Measurements from ENCODE around the gene ETV3L.

Gene ETV3L
- 0 reads per million in 2 donors for total RNA-seq

DNA sequence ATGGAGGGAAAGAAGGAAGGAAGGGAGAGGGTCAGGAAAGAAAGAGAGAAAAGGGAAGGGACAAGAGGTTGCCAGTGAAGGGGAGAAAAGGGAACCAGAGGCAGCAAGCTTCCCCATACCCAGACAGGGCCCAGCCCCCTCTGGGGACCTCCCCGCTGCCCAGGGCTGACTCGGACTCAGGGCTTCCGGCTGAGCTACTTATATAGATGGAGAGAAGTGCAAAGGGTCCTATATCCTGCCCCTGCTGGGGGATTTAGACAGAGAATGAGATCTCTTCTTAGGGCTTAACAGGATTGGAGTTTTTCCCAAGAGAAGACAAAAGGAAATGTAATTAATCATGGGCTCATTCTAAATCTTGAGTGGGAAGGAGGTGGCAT is at the start of gene ETV3L:
ETV3L (minus strand) TSS at position 176 of the 377 bp plus-strand sequence. CDS start 285 bp downstream, outside the sequence.
- no peak for DNase-seq

DNA sequence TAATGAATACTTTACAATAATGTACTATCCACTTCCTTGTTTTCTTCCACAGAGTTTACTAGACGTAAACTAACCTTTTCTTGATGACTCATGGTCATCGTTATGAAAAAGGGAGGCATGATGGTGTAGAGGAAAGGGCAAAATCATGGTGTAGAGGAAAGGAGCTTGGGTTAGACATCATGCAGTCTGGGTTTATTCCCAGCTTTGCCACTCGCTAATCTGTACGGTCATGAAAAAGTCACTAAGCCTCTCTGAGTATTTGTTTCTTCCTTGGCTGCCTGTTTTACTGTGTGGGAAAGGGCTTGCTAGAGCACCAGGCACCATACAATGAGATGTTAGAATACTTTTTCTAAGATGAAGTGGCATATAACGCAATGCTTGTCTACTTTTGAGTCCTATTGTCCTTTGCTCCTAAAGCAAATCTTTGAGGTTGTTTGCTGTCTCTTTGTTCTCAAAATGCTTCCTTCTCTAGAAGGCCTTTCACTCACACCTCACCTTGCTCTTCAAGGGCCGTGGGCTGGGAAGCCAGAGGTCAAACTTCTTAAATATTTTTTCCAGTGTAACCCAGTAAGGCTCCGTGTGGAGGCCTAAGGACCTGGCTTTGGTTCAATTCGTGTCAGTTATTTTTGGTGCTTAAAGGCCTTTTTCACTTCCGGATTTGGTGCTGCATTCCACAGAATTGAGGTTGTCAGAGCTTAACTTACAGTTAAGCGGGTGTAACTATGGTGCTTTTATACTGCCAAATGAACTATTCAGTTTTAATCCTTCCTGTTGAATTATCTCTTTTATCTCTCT is 48.5 kb upstream of the ETV3L start:
- DNase-seq, result no peak

DNA sequence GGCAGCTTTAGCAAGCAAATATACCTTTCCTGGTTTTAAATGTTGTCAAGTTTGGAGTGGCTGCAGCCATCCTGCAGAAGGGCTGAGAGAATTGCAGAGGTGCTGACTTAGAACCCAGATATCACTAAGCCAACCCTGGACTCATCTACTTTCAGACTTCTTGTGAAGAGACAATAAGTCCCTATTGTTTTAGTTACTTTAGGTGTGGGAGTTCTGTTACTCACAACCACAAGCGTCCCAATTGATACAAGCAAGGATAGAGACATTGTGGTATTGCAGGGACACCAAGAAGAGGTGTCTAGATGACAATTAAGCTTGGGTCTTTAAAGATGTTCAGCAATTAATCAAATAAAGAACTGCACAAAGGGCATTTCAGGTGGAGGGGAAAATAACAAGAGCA is 47.4 kb upstream of the ETV3L start:
- DNase-seq, result no peak

DNA sequence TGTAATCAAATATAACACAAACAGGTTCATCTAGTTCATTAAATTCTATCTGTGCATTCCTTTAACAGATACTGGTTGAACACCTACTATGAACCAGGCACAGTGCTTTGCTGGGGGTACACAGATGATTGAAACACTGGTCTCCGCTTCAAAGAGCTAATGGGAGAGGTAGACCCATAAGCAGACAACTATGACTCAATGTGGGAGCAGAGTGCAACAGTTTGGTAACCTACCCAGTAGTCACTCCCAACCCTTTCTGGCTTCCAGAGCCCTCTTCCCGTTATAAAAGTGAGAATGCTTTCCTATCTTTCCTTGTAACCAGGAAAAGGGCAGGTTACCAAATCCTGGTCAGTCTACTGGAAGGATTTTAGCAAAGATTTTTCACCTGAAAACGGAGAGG is 46.6 kb upstream of the ETV3L start:
- no peak for DNase-seq

DNA sequence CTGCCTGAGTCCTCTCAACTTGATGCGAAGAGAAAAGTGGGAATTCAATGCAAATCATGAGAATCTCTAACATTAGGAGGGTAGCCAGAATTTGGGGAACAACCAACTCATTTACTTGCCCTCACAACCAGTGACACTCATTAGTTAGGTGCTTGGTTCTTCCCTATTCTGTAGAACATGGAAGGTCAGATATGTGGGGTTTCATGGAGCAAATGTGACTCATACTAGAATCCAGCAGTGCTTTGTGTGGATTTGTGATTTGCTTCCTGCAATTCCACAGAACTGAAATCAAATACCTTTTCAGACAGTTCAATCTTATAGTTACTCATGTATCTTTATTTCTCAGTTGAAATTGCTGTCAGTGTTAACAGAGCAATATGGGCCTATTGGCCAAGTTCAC is 45.5 kb upstream of the ETV3L start:
- DNase-seq, result no peak

DNA sequence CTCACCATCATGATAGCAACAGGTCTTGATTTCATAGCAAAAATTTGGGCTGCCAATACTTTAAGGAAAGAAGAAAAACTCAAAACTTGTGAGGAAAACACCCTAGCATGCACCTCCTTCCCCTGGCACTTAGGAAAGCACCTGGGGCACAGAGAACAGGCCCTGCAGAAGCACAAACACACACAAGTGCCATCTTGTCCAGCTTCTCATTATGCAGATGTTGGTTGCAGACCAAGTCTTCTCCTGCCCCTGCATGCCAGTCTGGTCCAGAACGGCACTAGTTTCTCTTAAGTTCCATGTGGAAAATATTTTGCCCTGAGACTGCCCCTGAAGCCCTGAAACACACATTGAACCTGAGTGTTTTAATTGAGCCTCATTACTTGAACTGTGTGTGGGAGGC is 44.9 kb upstream of the ETV3L start:
- no peak for DNase-seq

DNA sequence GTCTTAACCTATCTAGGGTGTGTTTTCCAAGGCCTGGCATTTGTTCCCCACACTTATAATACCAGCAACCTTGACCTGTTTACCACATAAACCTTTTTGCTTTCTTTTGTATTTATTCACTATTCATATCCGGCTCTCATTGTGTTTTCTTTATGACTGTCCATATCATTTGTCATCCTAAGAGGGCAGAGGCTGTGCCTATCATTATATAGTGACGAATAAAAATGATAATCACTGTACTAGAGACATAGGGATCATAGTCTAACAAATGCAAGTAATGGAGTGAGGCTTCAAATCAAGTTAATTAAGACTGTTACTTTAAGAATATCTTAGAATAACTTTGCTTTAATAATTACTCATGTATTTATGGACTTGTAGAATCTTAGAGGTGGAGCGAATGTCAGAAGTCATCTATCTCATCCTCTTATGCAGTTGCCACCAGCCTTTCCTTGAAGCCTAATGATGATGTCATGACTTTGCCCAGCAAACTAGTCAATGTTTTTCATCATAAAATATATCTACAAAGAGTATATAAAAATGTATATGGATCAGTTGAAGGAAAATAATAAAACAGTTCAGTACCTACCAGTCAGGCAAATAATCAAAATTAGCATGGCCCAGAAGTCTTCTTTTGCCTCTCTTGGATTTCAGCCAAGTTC is 43.3 kb upstream of the ETV3L start:
- DNase-seq, result no peak

DNA sequence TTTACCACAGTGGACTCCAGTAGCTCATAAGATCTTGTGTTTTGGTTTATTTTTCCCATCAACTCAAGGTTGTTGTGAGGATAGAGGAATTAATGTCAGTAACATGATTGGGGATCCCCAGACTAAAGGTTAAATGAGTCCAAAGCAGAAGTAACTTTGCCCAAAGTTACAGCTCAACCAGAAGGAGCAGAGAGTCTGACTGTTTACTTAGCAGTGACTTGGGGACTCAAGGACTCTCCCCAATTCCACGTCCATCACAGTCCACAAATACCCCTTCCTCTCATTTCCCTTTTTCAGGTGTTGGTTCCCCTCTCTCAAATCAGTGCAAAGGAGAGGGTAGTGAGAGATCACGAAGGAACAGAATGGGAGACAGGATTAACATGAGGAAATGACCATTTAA is 42.6 kb upstream of the ETV3L start:
- no peak for DNase-seq

DNA sequence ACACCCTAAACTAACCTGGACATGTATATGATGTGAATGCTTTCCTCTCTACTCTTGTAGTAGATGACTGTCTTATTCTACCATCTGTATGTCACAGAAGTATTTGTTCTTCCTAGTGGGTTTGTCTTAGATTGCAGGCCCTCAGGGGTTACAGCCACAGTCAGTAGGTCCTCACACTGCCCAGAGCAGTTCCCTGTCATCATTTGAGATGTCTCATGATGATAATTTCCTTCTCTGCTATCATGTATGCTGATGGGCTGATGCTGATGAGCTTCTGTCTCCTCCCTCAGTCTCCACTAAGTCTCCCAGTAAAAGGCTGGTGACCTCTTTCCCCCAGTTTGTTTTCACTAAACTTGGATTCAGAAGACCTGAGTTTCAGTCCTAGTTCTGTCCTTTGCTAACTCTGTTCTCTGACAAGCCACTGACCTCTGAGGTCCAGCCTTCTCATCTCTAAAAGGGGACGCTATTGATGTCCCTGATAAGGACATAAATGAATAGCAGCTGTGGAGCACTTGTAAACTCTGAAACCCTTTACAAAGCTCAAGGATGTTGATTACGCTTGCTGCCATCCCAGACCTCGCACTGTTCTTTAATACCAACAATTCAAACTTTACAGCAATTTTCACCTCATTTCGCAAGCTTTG is 41.7 kb upstream of the ETV3L start:
- no peak for DNase-seq

DNA sequence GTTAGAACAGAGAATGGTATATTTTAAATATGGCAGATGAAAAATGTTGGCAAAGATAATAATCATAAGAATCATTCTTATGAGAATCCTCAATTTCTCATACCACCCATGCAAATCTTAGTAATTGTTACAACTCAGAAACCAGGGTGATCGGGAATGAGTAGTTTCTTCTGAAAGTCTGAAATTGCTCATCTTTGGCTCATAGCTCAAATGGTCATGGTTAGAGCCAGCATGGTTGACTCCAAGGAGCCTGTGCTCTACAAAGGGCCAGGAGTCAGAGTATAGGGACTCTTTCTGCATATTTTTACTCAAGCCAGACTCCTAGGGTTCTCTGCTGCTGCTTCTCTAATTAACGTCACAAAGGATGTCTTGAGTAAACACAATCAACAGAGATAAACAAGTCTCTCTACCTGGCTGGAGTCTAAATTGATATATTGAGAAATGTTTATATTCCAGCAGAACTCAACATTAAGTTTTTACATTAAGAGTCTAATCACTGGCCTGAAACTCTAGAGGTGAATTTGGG is 40.5 kb upstream of the ETV3L start:
- no peak for DNase-seq

DNA sequence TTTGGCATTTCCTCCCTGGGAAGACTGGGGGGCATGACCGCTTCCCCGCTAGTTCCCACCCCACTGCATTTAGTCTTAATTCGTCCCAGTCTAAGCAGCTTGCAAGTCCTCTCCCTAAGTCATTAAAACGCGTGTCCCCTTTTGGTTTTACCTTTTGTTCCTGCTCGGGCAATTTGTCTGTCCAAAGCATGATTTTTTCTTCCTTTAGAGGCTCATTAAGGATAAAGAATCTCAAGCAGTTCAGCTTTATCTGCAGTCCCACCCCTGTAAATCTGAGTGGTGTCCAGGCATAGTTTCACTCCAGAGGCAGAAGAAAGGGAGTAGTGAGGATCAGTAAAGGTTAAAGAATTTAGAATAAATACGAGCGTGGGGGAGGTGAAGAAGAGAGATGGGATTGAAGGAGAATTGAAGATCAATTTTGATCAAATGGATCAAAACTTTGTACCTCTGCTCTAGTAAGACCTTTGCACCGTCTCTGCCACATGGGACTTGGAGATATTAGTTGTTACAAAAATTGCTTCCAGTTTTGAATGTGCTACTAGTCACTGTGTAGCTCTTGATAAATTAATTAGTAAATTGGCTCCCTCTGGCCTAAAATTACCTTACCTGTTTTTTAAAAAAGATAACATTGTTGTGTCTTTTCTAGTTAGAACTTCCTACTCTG is 39.6 kb upstream of the ETV3L start:
- DNase-seq, result no peak

DNA sequence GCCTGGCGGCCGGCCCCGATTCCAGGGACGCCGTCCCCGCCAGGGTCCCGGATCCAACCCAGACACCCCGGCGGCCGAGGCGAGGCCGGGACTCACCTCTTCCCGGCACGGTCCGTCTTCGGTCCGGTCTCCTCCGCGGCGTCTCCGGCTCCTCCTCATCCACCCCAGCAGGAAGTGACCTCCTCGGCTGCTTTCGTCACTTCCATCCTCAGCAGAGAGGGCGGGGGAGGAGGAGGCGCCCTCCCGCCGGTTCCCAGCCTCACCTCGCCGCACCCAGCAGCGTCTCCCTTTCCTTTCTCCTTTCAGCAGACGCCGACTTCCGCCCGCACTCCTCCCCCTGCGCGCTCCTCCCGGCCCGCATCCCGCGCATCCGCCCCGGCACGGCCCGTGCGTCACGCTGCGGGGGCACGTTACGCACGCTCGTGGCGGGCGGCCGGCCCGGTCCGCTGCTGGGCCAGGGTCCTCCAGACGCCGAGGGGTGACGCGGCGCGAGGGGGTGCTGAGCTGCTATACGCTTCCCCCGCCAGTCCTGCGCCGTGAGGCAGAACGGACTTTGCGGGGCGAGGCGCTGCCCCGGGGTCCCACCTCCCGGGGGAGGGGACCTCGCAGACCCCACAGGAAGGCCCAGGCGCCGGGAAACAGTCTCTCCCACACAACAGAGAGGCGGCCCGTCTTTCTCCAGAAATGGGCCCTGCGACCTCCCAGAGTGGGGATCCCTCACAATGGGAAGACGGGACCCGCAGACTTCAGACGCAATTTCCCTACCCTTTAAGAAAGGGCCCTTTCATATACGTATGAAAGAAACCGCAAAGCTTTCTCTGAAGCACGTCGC is 38.8 kb upstream of the ETV3L start, which contains the start of gene ETV3:
ETV3 (minus strand) TSS at position 176 of the 832 bp plus-strand sequence. CDS start 2,043 bp downstream, outside the sequence.
- peak; percentile 82 for DNase-seq

DNA sequence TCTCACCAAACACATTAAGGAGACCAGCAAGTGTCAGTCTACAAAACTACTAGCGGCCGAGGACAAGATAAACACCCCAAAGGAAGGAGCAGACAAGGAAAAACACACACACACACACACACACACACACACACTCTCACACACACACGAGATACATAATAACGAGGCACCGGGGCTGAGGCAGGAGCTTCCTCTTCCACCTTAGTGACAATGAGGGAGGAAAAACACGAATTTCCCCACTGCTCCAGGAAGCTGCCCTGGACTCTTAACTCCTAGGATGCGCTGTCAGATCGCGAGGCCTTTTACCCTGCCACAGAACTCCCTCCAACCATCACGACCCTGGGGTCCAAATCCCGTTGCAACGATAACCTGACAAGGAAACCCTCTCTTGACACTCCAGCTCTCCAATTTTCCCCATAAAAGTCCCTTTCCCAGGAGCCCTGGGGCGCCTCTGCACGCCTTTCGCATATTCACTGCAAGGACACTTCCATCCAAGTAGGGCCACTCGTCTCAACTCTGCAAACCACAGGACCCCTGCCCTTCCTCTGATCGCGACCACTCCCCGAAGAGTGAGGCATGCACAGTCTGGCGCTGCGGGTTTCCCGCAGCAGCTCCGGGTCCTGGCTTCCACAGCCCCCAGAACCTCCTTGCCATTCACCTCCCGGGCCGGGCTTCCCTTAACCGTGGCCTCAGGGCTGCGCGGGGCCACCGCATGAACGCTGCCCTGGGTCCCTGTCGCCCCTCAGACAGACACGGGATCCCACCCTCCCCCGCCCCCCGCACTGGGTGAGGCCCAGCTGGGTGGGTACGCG is 38.0 kb upstream of the ETV3L start:
- no peak for DNase-seq

DNA sequence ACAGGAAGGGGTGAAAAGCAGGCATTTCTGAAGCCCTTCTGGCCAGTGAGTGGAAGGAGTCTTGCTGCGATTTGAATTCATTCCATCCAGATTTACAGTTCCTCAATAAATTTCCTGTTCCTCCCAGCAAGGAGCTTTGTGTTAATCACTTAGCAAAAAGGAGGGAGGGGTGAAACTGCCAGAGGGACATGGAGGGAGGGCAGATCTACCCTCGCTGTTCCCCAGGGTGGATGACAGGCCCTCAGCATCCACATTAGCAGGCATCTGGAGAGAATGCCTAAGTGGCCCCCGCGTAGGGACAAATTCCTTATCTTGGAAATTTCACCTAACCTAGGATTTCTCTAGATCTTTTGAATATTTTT is 37.4 kb upstream of the ETV3L start:
- DNase-seq, result no peak

DNA sequence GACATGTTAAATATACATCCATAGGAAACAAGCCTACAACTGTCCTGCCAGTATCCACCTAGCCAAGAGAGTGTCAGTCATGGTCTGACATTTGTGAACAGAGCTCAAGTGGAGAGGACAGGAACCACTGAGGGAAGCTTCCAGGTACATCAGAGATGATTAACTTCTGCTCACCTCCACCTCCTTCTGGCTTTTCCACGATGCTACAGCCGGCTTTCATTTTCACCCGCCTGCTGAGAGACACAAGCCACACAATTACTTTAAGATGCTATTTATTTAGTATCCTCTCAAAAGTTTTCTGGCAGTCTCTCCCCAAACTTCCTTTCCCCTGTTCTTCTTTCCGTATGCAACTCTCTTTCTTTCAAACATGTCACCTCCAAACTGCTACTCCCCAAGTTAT is 36.5 kb upstream of the ETV3L start:
- no peak for DNase-seq

DNA sequence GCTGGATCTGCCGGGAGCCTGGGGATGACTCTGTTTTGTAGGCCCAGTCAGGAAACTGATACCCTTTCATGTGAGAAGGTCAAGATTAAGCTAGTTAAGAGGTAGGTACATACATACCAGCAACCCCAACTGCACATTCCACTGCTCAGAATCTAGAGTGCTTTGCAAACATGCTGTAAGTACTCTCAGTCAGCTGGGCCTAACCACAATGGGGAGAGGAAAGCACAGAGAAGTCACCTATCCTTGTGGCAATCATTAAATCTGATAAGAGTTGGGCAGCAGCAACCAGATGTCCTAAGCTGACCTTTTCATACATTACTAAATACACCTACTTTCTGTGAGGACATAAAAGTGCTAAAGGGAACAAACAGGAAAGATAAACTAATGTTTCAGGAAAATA is 36.0 kb upstream of the ETV3L start:
- no peak for DNase-seq

DNA sequence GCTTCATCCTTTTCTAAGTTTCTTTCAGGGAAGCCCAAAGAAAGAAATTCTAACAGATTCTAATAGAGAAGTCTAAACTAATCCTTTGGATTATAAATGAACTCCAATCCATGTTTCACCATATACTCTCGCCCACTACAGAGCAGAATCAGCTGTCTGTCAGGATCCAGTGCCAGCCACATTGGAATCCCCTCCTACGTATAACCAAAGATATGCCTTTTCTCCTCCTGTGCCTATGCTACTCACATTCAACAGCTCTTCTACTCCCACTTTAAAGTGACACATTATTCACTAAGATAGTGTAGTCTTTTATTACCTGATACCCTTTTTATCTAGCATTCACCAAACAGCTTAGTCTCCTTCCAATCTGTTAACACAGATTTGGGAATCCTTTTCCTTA is 35.5 kb upstream of the ETV3L start:
- no peak for DNase-seq

DNA sequence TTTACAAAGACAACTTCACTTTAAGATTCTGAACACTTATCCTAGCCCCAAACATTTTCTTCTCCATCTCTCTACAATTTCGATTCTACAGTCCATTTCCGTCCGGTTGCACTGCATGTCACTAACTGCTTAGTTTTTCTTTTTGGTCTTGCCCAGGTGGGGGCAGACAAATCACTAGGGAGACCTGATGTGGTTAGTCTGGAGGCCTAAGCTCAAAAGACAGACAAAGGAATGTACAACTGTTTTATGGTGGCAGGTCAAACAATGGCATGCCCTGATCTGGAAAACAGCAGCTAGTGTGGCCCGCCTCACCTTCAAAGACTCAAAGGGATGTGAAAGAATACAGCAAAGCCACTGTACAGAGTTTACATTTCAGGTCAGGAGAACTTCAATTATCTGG is 34.8 kb upstream of the ETV3L start:
- no peak for DNase-seq

DNA sequence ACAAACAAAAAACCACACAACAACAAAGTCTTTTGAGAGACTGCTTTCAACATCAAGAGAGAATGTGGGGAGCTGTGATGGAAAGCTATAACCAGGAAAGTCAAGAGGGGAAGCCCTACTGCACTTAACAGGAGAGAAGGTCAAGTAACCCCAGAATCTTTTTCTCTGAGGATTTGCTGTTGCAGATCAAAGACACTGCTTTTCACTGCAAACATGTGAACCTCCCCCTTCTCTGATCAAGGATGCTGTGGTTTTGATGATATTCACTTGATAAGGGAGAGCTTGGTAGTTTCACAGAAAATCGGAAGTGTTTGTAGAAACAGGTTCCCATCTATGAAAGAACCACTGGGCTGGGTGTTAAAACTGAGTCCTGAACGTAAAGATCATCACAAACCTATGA is 33.8 kb upstream of the ETV3L start:
- no peak for DNase-seq

DNA sequence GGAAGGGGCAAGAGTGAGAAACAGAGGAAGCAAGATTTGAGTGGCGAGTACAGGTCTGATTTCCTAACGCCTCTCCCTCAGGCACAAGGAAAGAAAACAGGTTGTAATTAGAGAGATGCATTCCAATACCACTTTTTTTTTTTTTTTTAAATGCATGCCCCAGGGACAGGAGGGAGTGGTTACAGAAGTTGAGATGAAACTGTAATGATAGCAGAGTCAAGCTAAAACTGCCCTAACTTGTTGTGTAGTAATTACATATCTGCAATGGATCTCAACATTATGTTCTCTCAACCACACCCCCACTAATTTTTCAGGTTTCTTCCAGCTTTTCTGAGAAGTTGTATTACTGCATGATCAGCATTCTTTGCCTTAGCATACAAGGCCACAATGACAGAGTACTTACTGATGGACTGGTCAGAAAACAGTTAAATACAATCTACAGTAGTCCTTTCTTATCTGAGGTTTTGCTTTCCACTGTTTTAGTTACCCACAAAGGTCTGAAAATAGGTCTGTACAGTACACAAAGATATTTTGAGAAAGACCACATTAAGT is 33.1 kb upstream of the ETV3L start:
- DNase-seq, result no peak

DNA sequence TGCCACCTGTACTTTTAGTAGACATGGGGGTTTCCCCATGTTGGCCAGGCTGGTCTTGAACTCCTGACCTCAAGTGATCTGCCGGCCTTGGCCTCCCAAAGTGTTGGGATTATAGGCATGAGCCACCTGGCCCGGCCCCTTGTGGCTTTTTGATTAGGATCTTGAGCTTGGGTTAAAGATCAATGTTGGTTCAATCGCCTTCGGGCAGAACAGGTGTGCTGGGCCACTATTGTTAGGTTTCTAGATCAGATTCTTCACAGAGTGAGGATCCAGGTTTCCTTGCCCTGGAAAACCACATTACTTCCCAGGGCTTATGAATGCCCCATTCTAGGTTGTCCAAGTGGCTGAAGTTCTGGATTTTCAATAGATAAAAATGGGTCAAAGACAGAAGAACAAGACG is 32.5 kb upstream of the ETV3L start:
- no peak for DNase-seq

Data from activated gamma-delta T cell (primary cell).